HG02938 (cell line): ENCODE results near the gene RAB39A.
"Not testable (repeated sequence)": the region's sequence is repeated elsewhere in the genome, so short reads cannot be mapped to it uniquely, and the experiment has no call there.

Source experiments
- ATAC-seq: cut with Tn5 transposase; IDR thresholded peaks from one replicate; pipeline ENCODE4 v1.9.1; 2021; ENCODE audit warnings: mild to moderate bottlenecking, moderate library complexity; ENCODE audit not compliant: unreplicated experiment

Gene RAB39A

GRCh38 chr11:107928046-107928766, at the start of gene RAB39A:
RAB39A (plus strand) TSS chr11:107928448; CDS start chr11:107928569, 121 bp downstream.
- peak; percentile 93 for ATAC-seq

- not testable (repeated sequence) for ATAC-seq
These were observed 46.8 kb upstream of the RAB39A start for GRCh38 chr11:107881471-107881870.

GRCh38 chr11:107882095-107882820, 46.0 kb upstream of the RAB39A start:
- no peak for ATAC-seq

GRCh38 chr11:107898270-107898669, 30.0 kb upstream of the RAB39A start:
- ATAC-seq: peak; percentile 81

GRCh38 chr11:107908211-107908610, 20.0 kb upstream of the RAB39A start:
- ATAC-seq: no peak

GRCh38 chr11:107912415-107912814, 15.8 kb upstream of the RAB39A start:
- ATAC-seq: not testable (repeated sequence)

GRCh38 chr11:107915229-107915628, 13.0 kb upstream of the RAB39A start:
- ATAC-seq: no peak

GRCh38 chr11:107916671-107917241, 11.5 kb upstream of the RAB39A start:
- ATAC-seq: peak; percentile 58

GRCh38 chr11:107921997-107922396, 6.3 kb upstream of the RAB39A start:
- no peak for ATAC-seq

- ATAC-seq: not testable (repeated sequence)
These were observed 4.7 kb upstream of the RAB39A start for GRCh38 chr11:107923519-107923918.

- ATAC-seq: no peak
These were observed 3.9 kb upstream of the RAB39A start for GRCh38 chr11:107924306-107924705.

GRCh38 chr11:107927559-107927958, 689 bp upstream of the RAB39A start:
- no peak for ATAC-seq

GRCh38 chr11:107928767-107929507, 689 bp downstream of the RAB39A start:
- ATAC-seq: peak; percentile 3

GRCh38 chr11:107929611-107930200, 1.5 kb downstream of the RAB39A start:
- ATAC-seq: no peak

- no peak for ATAC-seq
These were observed 3.0 kb downstream of the RAB39A start for GRCh38 chr11:107931206-107931605.

GRCh38 chr11:107947904-107948303, 19.7 kb downstream of the RAB39A start:
- ATAC-seq: no peak

GRCh38 chr11:107948328-107948727, 20.1 kb downstream of the RAB39A start:
- ATAC-seq: not testable (repeated sequence)

- no peak for ATAC-seq
These were observed 22.9 kb downstream of the RAB39A start for GRCh38 chr11:107951155-107951554.

GRCh38 chr11:107953446-107953845, 25.2 kb downstream of the RAB39A start:
- ATAC-seq: no peak

- ATAC-seq: no peak
These were observed 28.3 kb downstream of the RAB39A start for GRCh38 chr11:107956543-107956942.

GRCh38 chr11:107957109-107957588, 28.9 kb downstream of the RAB39A start:
- ATAC-seq: no peak
